K562 (cell line): ENCODE measurements around the gene EVA1B. TPM values are rescaled to one million over a fixed set of nuclear protein-coding genes. Genes with fewer than 3 reads are reported as not detected.

Source experiments
- BMI1 ChIP-seq: fragments of 150-350 bp; IDR thresholded peaks from 2 replicates; pipeline ENCODE4 v1.6.1; 2014; ENCODE audit warnings: low read length
- CREB5 ChIP-seq: fragments of 250-450 bp; sonication (Bioruptor Pico); IDR thresholded peaks from 2 replicates; pipeline ENCODE4 v1.5.0; 2020; ENCODE audit warnings: mild to moderate bottlenecking
- E4F1 ChIP-seq: fragments of 250-450 bp; sonication (Bioruptor Pico); IDR thresholded peaks from 2 replicates; pipeline ENCODE4 v1.5.0; 2021; ENCODE audit warnings: mild to moderate bottlenecking, borderline replicate concordance
- FOXK2 ChIP-seq, 2 experiments: fragments of 450-650 bp; IDR thresholded peaks in 1 of 2; conservative IDR thresholded peaks in 1 of 2; 2 replicates each; pipeline ENCODE4 v1.6.1; 2016; ENCODE audit warnings: low read depth in 2 of 2, mild to moderate bottlenecking in 1 of 2
- GTF2F1 ChIP-seq: IDR thresholded peaks from 2 replicates; pipeline ENCODE4 v1.6.1; 2011; ENCODE audit warnings: low read depth, low read length, improper control_type of control experiment
- KLF6 ChIP-seq: fragments of 250-450 bp; sonication (Bioruptor Pico); IDR thresholded peaks from 2 replicates; pipeline ENCODE4 v1.4.0; 2020; ENCODE audit warnings: mild to moderate bottlenecking, moderate library complexity, borderline replicate concordance
- NONO ChIP-seq, 2 experiments: fragments of 200-400 bp in 1 of 2; fragments of 450-650 bp in 1 of 2; formaldehyde crosslinking in 1 of 2; IDR thresholded peaks; 2 replicates each; pipeline ENCODE4 v1.6.1; 2017; ENCODE audit warnings: low read depth in 2 of 2, mild to moderate bottlenecking in 2 of 2, moderate library complexity in 2 of 2, low read length in 1 of 2
- PCBP1 ChIP-seq: fragments of 200-400 bp; formaldehyde crosslinking; IDR thresholded peaks from 2 replicates; pipeline ENCODE4 v1.6.1; 2018; ENCODE audit warnings: mild to moderate bottlenecking, low read depth, low read length; ENCODE audit not compliant: poor library complexity, severe bottlenecking
- PHB ChIP-seq: fragments of 250-450 bp; sonication (Bioruptor Pico); IDR thresholded peaks from 2 replicates; pipeline ENCODE4 v1.5.0; 2021
- RBM34 ChIP-seq: fragments of 200-400 bp; formaldehyde crosslinking; IDR thresholded peaks from 2 replicates; pipeline ENCODE4 v1.6.1; 2018; ENCODE audit warnings: low read length, borderline replicate concordance; ENCODE audit not compliant: insufficient read depth
- SP2 ChIP-seq: IDR thresholded peaks from 2 replicates; pipeline ENCODE4 v1.6.1; 2011; ENCODE audit warnings: mild to moderate bottlenecking, low read depth, low read length, moderate library complexity; ENCODE audit not compliant: poor library complexity, severe bottlenecking; ENCODE audit errors: extremely low read depth
- TBL1XR1 ChIP-seq, 2 experiments: IDR thresholded peaks; 2 replicates each; pipeline ENCODE4 v1.6.1; 2012; ENCODE audit warnings: improper control_type of control experiment in 2 of 2, low read length in 2 of 2, mild to moderate bottlenecking in 1 of 2
- ZC3H8 ChIP-seq: fragments of 450-650 bp; IDR thresholded peaks from 2 replicates; pipeline ENCODE4 v1.6.1; 2017
- ZFP36 ChIP-seq: fragments of 150-350 bp; IDR thresholded peaks from 2 replicates; pipeline ENCODE4 v1.6.1; 2018; ENCODE audit warnings: low read length, low read depth; ENCODE audit not compliant: partially characterized antibody
- ZNF311 ChIP-seq: fragments of 250-450 bp; sonication (Bioruptor Pico); IDR thresholded peaks from 2 replicates; pipeline ENCODE4 v1.4.0; 2020; ENCODE audit warnings: mild to moderate bottlenecking, moderate library complexity
- ZNF436 ChIP-seq: fragments of 250-450, 450-650 bp; sonication (Bioruptor Pico); formaldehyde crosslinking; IDR thresholded peaks from 2 replicates; pipeline ENCODE4 v1.7.0; 2020; ENCODE audit warnings: mild to moderate bottlenecking
- ZNF444 ChIP-seq: fragments of 250-450 bp; sonication (Bioruptor Pico); IDR thresholded peaks from 2 replicates; pipeline ENCODE4 v1.4.0; 2020; ENCODE audit warnings: mild to moderate bottlenecking, moderate library complexity
- ZNF609 ChIP-seq: sonication (generic); formaldehyde crosslinking; IDR thresholded peaks from 2 replicates; pipeline ENCODE4 v1.8.1; 2023; ENCODE audit warnings: missing genetic modification reagents, mild to moderate bottlenecking, borderline replicate concordance
- ZNF780A ChIP-seq: fragments of 250-450 bp; sonication (Bioruptor Pico); IDR thresholded peaks from 2 replicates; pipeline ENCODE4 v1.5.0; 2021; ENCODE audit warnings: mild to moderate bottlenecking
- ZNF79 ChIP-seq: fragments of 250-450 bp; sonication (Bioruptor Pico); IDR thresholded peaks from 2 replicates; pipeline ENCODE4 v1.4.0; 2020; ENCODE audit warnings: low read depth, mild to moderate bottlenecking, moderate library complexity
- polyA plus RNA-seq, 8 experiments: library from polyadenylated mRNA; depleted of rRNA in 4 of 8; stranded (reverse) in 5 of 8; unstranded in 3 of 8; fragments of >200 nt; fragmentation: Nextera tagmentation in 2 of 8; fragmentation: Illumina TruSeq in 1 of 8; extraction: Ambion mirVana in 2 of 8; extraction: Trizol in 1 of 8; gene quantifications; 2 replicates each; pipeline versions ENCODE4 v1.2.1 to v1.2.3, GENCODE V29; 2011 to 2014; ENCODE audit warnings: inconsistent platforms in 1 of 8, missing spikeins in 1 of 8
- total RNA-seq, 7 experiments: library from RNA; depleted of rRNA in 6 of 7; stranded (reverse); fragments of >200 nt in 6 of 7; fragmentation: Illumina TruSeq in 2 of 7; extraction: Trizol in 2 of 7; gene quantifications; 2 replicates each; pipeline versions ENCODE4 v1.2.1 to v1.2.3, GENCODE V29; 2011 to 2021; ENCODE audit warnings: low replicate concordance in 1 of 7

Gene EVA1B
- total and polyA plus RNA-seq, 9 of the 15 experiments (the other 6 are each of a cell fraction or from before 2014, with no cell fraction given), result 0.08 to 65.7 (median 2.4) TPM

GRCh38 chr1:36306902-36307456 lies 16.5 kb downstream of the EVA1B start (continued):
- TF ChIP-seq RBM34 (no peak; the same call in 1 of the 2 replicates), ZC3H8 (no peak), SP2 (peak; percentile 25), ZNF311 (CRISPR knock-in tag) (no peak), BMI1 (no peak), ZNF436 (CRISPR knock-in tag) (no peak), KLF6 (CRISPR knock-in tag) (no peak), GTF2F1 (no peak), E4F1 (CRISPR knock-in tag) (no peak), ZNF444 (CRISPR knock-in tag) (no peak), ZNF780A (no peak), TBL1XR1 (IDR thresholded peaks at IDR 0.05; ENCODE audit: low read length in 2 of 2) (no peak), PCBP1 (no peak), ZNF79 (CRISPR knock-in tag) (no peak), ZFP36 (no peak), FOXK2 (conservative IDR thresholded peaks at IDR 0.05 in 1 of 2, IDR thresholded peaks at IDR 0.05 in 1 of 2; ENCODE audit: low read depth in 2 of 2) (peak in 1 of 2 experiments; percentile 18; a peak in 1 of 4 replicates), CREB5 (CRISPR knock-in tag) (no peak), ZNF609 (CRISPR knock-in tag) (no peak), PHB (CRISPR knock-in tag) (no peak), NONO (IDR thresholded peaks at IDR 0.05; ENCODE audit: low read depth in 2 of 2, low read length in 1 of 2) (no peak)
